ENCODE results near the gene ARHGEF19. TPM values are rescaled to one million over a fixed set of nuclear protein-coding genes. Genes with fewer than 3 reads are reported as not detected.
A peak's percentile ranks its signal among the peaks of the same experiment; 100 is the strongest.
"Not testable (repeated sequence)": the region's sequence is repeated elsewhere in the genome, so short reads cannot be mapped to it uniquely, and the experiment has no call there.

ARHGEF19 gene
- polyA plus RNA-seq, 3 donors, result 5.5 to 8.4 (median 6.8) TPM

DNA sequence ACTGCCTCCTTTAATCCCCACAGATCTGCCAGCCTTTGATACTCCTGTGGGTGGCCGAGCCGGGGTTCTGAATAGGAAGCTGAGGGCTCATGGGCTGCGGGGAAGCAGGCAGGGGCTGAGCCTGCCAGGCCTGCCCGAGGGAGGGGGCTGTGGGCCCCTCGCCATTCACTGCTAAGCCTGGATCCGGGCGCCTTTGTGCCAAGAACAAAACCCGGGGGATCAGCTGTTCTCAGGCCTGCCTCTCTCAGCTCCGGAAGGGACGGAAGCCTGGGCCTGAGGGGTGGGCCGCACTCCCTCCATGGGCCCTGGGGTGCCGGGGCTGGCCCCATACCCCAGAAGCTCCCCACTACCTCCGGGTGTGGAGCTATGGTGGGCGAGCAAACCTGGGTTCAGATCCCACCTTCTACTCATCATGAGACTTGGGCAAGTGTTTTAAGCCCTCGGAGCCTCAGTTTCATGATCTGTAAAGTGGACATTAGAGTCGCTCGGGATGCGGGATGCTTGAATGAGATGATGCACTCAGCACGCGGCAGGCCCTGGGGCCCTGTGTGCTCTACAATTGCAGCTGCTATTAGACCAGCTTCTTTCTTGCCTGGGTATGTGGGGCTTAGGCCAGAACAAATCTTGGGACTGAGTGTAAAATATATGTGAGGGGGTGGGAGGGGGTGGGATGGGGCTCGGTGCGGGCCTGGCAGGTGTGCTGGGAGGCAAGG lies 37.4 kb downstream of the ARHGEF19 start:
- 62 to 76% (median 63%) methylated on average over 20 to 22 of the region's 22 CpGs for WGBS, 3 donors
- H3K27ac ChIP-seq (ENCODE audit: low read depth, low read length), result peak overlapping the region; percentile 3

DNA sequence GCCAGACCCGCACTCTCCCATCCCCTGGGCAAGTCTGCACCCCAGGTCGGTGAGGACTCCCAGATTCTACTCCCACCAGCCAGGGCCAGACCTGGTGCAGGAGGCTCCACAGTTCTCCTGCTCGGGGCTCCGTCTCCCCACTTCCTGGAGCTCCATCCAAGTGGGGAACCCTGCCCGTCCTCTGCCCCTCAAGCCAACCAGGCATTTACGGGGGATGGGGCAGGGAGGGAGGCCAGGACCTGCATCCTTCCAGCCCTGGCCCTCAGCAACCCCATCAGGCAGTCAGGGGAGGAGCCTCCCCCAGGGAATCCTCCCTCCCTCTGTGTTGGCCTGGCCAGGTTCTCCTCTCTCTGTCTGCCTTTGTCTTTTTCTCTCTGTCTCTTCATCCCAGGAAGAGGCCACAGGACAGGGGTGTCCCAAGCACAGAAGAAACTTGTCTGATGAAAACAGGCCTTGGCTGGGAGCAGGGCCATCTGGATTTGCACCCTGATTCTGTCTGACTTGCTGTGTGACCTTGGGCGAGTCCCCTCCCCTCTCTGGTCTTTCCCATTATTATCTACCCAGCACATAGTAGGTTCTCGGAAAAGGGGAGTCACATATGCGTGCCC lies 38.1 kb downstream of the ARHGEF19 start:
- WGBS, 3 donors, result 71 to 81% (median 80%) methylated on average over 9 of the region's 9 CpGs
- H3K27ac ChIP-seq (ENCODE audit: low read depth, low read length), result no peak overlapping the region

- H3K27ac ChIP-seq (ENCODE audit: low read depth, low read length), result no peak overlapping the region
- WGBS, 3 donors, result 55 to 78% (median 60%) methylated on average over 12 of the region's 12 CpGs
These were observed 38.8 kb downstream of the ARHGEF19 start for GRCh38 chr1:16173447-16174260.

GRCh38 chr1:16172964-16173446 lies 39.4 kb downstream of the ARHGEF19 start:
- 67 to 83% (median 68%) methylated on average over 14 of the region's 14 CpGs for WGBS, 3 donors
- H3K27ac ChIP-seq (ENCODE audit: low read depth, low read length), result no peak overlapping the region

GRCh38 chr1:16172218-16172830 lies 40.1 kb downstream of the ARHGEF19 start:
- 91 to 94% (median 92%) methylated on average over 12 to 15 of the region's 15 CpGs for WGBS, 3 donors
- H3K27ac ChIP-seq (ENCODE audit: low read depth, low read length), result no peak overlapping the region

- no peak overlapping the region for H3K27ac ChIP-seq (ENCODE audit: low read depth, low read length)
- WGBS, 3 donors, result 88 to 94% (median 90%) methylated on average over 19 of the region's 19 CpGs
These were observed 40.9 kb downstream of the ARHGEF19 start for GRCh38 chr1:16171314-16172151.

GRCh38 chr1:16170283-16170673 lies 42.2 kb downstream of the ARHGEF19 start:
- no peak overlapping the region for H3K27ac ChIP-seq (ENCODE audit: low read depth, low read length)
- WGBS, 3 donors, result 94 to 97% (median 97%) methylated on average over 3 of the region's 3 CpGs

DNA sequence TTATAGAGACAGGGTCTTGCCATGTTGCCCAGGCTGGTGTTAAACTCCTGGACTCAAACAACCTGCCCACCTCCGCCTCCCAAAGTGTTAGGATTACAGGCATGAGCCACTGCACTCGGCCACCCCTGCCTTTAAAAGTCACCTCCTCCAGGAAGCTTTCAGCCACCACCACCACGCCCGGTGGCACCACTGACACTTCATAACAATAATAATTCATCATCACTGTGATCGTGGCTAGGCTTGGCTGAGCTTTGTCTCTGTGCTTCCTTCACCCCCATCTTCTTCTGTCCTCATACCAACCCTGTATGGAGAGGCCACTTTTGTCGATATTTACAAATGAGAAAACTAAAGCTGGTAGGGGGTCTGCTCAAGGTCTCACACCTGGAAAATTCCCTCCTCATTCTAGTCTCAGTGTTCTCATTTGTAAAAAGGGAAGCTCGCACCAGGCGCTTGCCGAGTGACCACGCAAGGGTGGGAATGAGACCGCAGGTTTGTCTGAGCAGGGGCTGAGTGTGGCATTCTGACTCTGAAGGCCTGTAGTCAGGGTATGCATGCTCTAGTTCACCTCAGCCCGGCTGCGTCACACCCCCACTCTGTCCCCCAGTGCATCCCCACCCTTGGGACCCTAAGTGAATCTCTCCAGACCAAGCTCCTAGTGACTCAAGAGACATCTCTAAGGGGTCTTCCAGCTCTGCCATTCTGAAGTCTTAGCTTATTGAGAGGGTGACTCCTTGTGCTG lies 43.7 kb downstream of the ARHGEF19 start:
- 57 to 80% (median 78%) methylated on average over 13 of the region's 13 CpGs for WGBS, 3 donors
- no peak overlapping the region for H3K27ac ChIP-seq (ENCODE audit: low read depth, low read length)

DNA sequence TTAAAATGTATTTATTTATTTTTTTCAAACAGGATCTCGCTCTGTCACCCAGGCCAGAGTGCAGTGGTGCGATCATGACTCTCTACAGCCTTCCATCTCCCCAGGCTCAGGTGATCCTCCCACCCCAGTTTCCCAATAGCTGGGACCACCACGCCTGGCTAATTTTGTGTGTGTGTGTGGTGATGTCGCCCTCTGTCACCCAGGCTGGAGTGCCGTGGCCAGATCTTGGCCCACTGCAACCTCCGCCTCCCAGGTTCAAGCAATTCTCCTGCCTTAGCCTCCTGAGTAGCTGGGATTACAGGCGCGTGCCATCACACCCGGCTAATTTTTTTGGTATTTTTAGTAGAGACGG lies 44.3 kb downstream of the ARHGEF19 start:
- not testable (repeated sequence) for H3K27ac ChIP-seq (ENCODE audit: low read depth, low read length)

GRCh38 chr1:16167331-16168143 lies 44.9 kb downstream of the ARHGEF19 start:
- no peak overlapping the region for H3K27ac ChIP-seq (ENCODE audit: low read depth, low read length)
- whole genome bisulfite sequencing, 3 donors, result 8 to 13% (median 9%) methylated on average over 42 to 60 of the region's 60 CpGs

More for the DNA sequence above, 44.3 kb downstream of the ARHGEF19 start:
- 65 to 68% (median 67%) methylated on average over 10 of the region's 10 CpGs for WGBS, 3 donors

DNA sequence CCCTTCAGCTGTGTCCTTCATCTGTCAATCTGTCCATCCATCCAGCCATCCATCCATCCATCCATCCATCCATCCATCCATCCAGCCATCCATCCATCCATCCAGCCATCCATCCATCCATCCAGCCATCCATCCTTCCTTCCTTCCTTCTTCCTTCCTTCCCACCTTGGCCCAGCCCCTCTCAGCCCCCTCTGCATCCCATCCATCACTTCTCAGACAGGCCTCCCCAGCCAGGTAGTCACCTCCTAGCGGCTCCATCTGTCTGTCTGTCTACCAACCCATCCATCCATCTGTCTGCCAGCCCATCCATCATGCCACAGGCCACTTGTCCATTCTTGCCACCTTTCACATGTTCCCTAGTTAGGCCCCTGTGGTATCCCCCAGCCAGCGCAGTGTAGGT lies 46.3 kb downstream of the ARHGEF19 start:
- no peak overlapping the region for H3K27ac ChIP-seq (ENCODE audit: low read depth, low read length)

GRCh38 chr1:16165548-16165947 lies 46.9 kb downstream of the ARHGEF19 start:
- WGBS, 3 donors, result 73 to 84% (median 77%) methylated on average over 7 of the region's 7 CpGs
- no peak overlapping the region for H3K27ac ChIP-seq (ENCODE audit: low read depth, low read length)

More for the DNA sequence above, 46.3 kb downstream of the ARHGEF19 start:
- WGBS, 3 donors, result 49 to 100% (median 50%) methylated on average over 2 of the region's 2 CpGs

- no peak overlapping the region for H3K27ac ChIP-seq (ENCODE audit: low read depth, low read length)
- 50 to 62% (median 55%) methylated on average over 5 of the region's 5 CpGs for WGBS, 3 donors
These were observed 47.4 kb downstream of the ARHGEF19 start for GRCh38 chr1:16165073-16165364.

DNA sequence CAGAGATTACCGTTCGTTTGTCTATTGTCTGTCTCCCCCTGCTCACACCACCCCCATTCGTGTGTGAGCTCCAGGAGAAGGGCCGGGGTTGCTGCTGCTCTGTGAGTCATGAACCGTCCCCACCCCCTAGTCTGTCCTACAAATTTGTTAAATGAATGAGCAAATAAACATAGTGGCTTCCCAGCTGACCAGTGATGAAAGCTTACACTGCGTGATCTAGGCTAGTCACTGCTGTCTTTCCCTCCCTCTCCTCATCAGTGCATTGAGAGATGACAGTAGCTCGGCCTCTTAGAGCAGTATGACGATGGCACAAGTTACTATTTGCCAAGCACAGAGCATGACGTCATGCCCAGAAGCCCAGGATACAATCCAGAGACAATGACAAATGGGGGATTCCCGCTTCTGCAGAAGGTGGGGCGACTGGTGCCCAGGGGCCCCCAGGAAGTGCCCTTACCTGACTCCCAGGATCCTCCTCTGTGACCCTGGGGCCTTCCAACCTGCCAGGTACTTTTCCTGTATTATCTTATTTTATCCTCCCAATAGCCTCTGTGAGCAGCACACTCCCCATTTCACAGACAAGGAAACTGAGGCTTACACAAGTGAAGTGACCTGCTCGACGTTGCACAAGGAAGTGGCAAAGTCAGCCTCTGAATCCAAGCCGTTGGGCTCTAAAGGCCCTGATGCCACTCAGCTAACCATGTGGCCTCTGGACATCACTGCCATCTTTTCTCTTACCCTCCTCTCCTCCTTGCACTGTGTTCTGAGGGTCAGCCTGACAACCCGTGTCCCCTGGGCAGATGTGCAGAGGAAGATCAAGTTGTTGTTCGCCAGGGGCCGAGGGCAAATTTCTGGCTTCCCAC lies 48.0 kb downstream of the ARHGEF19 start:
- WGBS, 3 donors, result 65 to 73% (median 65%) methylated on average over 17 of the region's 17 CpGs
- no peak overlapping the region for H3K27ac ChIP-seq (ENCODE audit: low read depth, low read length)

DNA sequence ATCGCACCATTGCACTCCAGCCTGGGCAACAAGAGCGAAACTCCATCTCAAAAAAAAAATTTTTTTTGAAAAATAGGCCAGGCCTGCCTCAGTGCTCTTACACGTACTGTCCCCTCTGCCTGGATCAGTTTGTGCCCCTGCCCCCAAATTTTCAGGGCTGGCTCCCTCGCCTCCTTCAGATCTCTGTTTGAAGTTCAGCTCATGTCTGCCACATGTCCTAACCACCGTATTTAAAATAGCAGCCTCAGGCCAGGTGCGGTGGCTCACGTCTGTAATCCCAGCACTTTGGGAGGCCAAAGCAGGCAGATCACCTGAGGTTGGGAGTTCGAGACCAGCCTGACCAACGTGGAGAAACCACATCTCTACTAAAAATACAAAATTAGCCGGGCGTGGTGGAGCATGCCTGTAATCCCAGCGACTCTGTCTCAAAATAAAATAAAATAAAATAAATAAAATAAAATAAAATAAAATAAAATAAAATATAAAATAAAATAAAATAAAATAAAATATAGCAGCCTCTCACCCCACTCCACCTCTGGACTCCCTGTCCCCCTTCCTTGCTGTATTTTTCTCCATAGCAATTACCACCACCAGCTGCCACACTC lies 48.7 kb downstream of the ARHGEF19 start:
- H3K27ac ChIP-seq (ENCODE audit: low read depth, low read length), result not testable (repeated sequence)

More for the DNA sequence above, 48.7 kb downstream of the ARHGEF19 start:
- 87 to 93% (median 92%) methylated on average over 12 of the region's 12 CpGs for WGBS, 3 donors

All from adipose tissue (tissue), 3 donors.